Measurements from ENCODE around the gene SLC29A4.

SLC29A4 gene

GRCh38 chr7:5350600-5351385 lies 68.0 kb downstream of the SLC29A4 start:
- in situ Hi-C loops (cut with MboI; ENCODE audit: low sequenced_read_pairs), result no loop called here

- in situ Hi-C loops (cut with MboI; ENCODE audit: low sequenced_read_pairs), result no loop called here
Measured at GRCh38 chr7:5351507-5352265, 68.9 kb downstream of the SLC29A4 start.

- in situ Hi-C loops (cut with MboI; ENCODE audit: low sequenced_read_pairs), result no loop called here
Measured at GRCh38 chr7:5352440-5353010, 69.8 kb downstream of the SLC29A4 start.

- in situ Hi-C loops (cut with MboI; ENCODE audit: low sequenced_read_pairs), result no loop called here
Measured at GRCh38 chr7:5354460-5355232, 71.9 kb downstream of the SLC29A4 start.
